HG02610 (cell line): ENCODE data around the gene CDH23.

Experiments used
- ATAC-seq: cut with Tn5 transposase; IDR thresholded peaks from one replicate; pipeline ENCODE4 v1.9.1; 2021; ENCODE audit warnings: mild to moderate bottlenecking, moderate library complexity; ENCODE audit not compliant: unreplicated experiment

The CDH23 gene

GRCh38 chr10:71462062-71462935, 65.6 kb downstream of the CDH23 start:
- ATAC-seq: no peak

GRCh38 chr10:71463111-71463510, 66.4 kb downstream of the CDH23 start:
- ATAC-seq: no peak

GRCh38 chr10:71465551-71466252, 69.0 kb downstream of the CDH23 start:
- ATAC-seq: no peak

- no peak for ATAC-seq
Observed at GRCh38 chr10:71466330-71466729, 69.6 kb downstream of the CDH23 start.

- ATAC-seq: no peak
Observed at GRCh38 chr10:71467161-71467560, 70.4 kb downstream of the CDH23 start.

GRCh38 chr10:71467569-71468362, 71.0 kb downstream of the CDH23 start:
- ATAC-seq: no peak

GRCh38 chr10:71468363-71469094, 71.8 kb downstream of the CDH23 start:
- no peak for ATAC-seq

GRCh38 chr10:71471006-71471405, 74.3 kb downstream of the CDH23 start:
- no peak for ATAC-seq

GRCh38 chr10:71471957-71472365, 75.2 kb downstream of the CDH23 start:
- no peak for ATAC-seq

- no peak for ATAC-seq
Observed at GRCh38 chr10:71472466-71472865, 75.7 kb downstream of the CDH23 start.

GRCh38 chr10:71472912-71473311, 76.2 kb downstream of the CDH23 start:
- no peak for ATAC-seq

- ATAC-seq: no peak
Observed at GRCh38 chr10:71473671-71474599, 77.2 kb downstream of the CDH23 start.

GRCh38 chr10:71474702-71475242, 78.1 kb downstream of the CDH23 start:
- ATAC-seq: no peak

- ATAC-seq: no peak
Observed at GRCh38 chr10:71475243-71475871, 78.6 kb downstream of the CDH23 start.

GRCh38 chr10:71476228-71477011, 79.7 kb downstream of the CDH23 start:
- ATAC-seq: no peak

GRCh38 chr10:71478173-71478572, 81.5 kb downstream of the CDH23 start:
- no peak for ATAC-seq

GRCh38 chr10:71478813-71479365, 82.2 kb downstream of the CDH23 start:
- no peak for ATAC-seq

- no peak for ATAC-seq
Observed at GRCh38 chr10:71479831-71480230, 83.1 kb downstream of the CDH23 start.
